Superior temporal gyrus (tissue), 1 donor: ENCODE data around the gene SRGAP1.
"Not testable (repeated sequence)": the region's sequence is repeated elsewhere in the genome, so short reads cannot be mapped to it uniquely, and the experiment has no call there.

Source experiments
- DNase-seq: peaks from one replicate; pipeline ENCODE4 v3.0.0-alpha.2; 2016; ENCODE audit errors: extremely low spot score

SRGAP1 gene

GRCh38 chr12:64053117-64053516 is 208.6 kb downstream of the SRGAP1 start:
- DNase-seq: no peak

- no peak for DNase-seq
These were observed 209.6 kb downstream of the SRGAP1 start for GRCh38 chr12:64054079-64054520.

GRCh38 chr12:64056741-64057140 is 212.2 kb downstream of the SRGAP1 start:
- DNase-seq: no peak

GRCh38 chr12:64057706-64058105 is 213.2 kb downstream of the SRGAP1 start:
- DNase-seq: no peak

GRCh38 chr12:64058541-64059265 is 214.2 kb downstream of the SRGAP1 start:
- no peak for DNase-seq

GRCh38 chr12:64059685-64060084 is 215.2 kb downstream of the SRGAP1 start:
- DNase-seq: peak; percentile 65

DNA sequence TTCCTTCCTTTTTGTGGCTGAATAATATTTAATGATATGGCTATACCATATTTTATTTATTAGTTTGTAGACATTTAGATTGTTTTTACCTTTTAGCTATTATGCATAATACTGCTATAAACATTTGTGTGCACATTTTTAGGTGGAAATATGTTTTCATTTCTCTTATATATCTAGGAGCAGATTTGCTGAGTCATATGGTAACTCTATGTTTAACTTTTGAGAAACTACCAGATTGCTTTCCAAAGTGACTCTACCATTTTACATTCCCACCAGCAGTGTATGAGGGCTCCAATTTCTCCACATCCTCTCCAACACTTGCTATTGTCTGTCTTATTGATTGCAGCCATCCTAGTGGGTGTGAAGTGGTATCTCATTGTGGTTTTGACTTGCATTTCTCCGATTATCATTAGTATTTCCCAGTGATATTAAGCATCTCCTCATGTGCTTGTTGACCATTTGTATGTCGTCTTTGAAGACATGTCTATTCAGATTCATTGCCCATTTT is 217.4 kb downstream of the SRGAP1 start:
- no peak for DNase-seq

GRCh38 chr12:64063121-64063520 is 218.6 kb downstream of the SRGAP1 start:
- DNase-seq: no peak

DNA sequence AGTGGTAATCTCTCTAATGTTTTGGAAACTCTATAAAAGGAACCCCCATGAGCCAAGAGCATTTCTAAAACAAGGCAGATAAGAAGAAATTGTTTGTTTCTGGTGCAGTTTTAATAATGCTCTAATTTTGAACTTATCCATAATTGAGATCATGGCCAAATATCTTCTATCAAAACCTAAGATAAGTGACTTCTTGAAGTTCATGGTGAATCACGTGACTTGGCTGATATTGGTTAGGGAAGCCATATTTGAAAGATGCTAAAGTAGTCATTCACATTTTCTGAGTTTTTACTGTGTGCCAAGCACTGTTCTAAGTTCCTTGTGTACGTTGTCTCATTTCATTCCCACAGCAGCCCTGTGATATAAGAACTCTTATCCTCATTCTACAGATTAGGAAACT is 219.7 kb downstream of the SRGAP1 start:
- DNase-seq: no peak

- DNase-seq: no peak
These were observed 220.2 kb downstream of the SRGAP1 start for GRCh38 chr12:64064706-64065105.

DNA sequence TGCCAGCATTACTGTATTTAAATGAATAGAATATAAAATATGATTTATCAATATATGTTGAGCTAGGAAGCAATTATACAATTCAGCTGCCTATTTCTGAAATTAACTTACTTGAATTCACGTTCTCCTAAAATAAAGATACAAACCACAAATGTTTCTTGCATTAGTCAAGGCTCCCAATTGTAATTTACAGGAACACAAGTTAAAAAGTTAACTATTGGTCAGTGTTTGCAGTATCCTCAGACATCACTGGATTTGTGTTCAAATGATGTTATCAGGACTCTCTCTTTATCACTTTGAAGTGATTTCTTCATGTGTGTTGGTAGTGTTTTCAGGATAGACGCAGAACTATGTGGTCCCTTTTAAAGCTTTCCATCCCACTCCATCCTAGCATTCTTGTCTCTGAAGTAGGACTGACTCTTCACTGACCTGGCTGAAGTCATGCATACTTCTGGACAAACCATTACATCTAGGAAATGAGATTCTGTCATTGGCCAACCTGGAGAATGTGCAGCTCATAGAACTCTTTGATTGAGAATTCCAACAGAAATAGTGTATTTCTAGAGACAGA is 221.5 kb downstream of the SRGAP1 start:
- no peak for DNase-seq

GRCh38 chr12:64066776-64067175 is 222.3 kb downstream of the SRGAP1 start:
- no peak for DNase-seq

DNA sequence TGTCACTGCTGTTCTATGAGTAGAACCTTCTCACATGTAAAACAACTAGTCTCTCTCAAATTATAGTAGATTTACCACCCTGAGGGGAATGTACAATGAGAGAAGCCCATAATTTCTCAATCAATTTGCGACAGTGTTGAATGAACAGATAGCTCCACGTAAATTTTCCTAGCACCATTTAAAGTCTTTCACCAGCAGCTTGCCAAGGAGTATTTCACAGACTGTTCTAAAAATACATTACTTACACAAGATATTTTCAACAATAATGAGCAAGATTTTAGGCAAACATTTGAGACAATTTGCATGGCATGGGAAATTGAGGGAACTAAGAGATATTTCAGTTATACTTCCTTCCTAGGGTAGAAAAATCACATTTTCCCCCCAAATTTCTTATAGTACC is 226.0 kb downstream of the SRGAP1 start:
- DNase-seq: no peak

GRCh38 chr12:64072916-64073575 is 228.5 kb downstream of the SRGAP1 start:
- no peak for DNase-seq

- not testable (repeated sequence) for DNase-seq
These were observed 232.1 kb downstream of the SRGAP1 start for GRCh38 chr12:64076565-64076964.

- DNase-seq: no peak
These were observed 233.4 kb downstream of the SRGAP1 start for GRCh38 chr12:64077922-64078321.

GRCh38 chr12:64080319-64081007 is 236.0 kb downstream of the SRGAP1 start:
- no peak for DNase-seq

DNA sequence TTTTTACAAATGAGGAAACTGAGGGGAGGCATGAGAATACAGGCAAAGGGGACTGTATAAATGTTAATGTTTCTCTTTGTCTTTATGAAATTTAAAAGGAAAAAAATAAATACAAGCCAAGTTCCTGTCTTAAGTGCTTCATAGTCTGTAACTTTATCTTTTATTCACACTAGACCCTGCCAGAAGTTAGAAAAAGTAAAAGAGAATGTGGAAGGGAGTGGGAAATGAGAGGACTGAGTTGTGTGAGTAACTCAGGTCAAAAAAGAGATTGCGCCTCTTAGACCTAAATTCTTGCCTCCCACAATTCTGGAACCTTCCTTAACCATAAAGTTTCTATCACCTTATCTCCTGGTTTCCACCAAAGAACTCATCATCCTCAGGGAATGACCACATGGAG is 236.5 kb downstream of the SRGAP1 start:
- DNase-seq: no peak

DNA sequence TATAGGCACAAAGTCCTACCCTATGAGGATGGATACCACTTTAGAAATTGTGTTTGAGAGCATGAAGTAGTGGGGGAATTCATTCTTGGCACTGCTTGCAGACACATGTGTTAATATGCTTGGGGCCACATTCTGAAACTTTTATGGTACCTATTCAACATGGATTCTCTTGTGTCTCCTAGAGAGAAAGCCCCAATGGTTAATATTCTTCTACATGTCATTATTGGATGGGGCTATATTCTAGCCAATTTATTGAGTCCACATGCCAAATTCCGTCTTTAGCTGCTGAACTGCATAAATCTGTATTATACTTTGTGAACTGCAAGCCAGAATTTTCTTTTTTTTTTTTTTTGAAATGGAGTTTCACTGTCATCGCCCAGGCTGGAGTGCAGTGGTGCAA is 237.6 kb downstream of the SRGAP1 start:
- DNase-seq: no peak

- DNase-seq: no peak
These were observed 238.4 kb downstream of the SRGAP1 start for GRCh38 chr12:64082866-64083268.

- peak; percentile 90 for DNase-seq
These were observed 239.0 kb downstream of the SRGAP1 start for GRCh38 chr12:64083285-64084210.
